ENCODE measurements around the gene RBM39. TPM values are rescaled to one million over a fixed set of nuclear protein-coding genes. Genes with fewer than 3 reads are reported as not detected.

RBM39 gene
- total RNA-seq, 2 donors from 2014 or later, result 264 to 309 TPM

GRCh38 chr20:35669221-35669620 is 72.8 kb downstream of the RBM39 start:
- intact Hi-C loops (cut with DNase I), result no loop called here
- no peak overlapping the region for H3K4me3 ChIP-seq
- H3K9me3 ChIP-seq, result no peaks in the 10 kb centered on the region
- peaks cover 3% of the 10 kb centered on the region for H3K4me1 ChIP-seq
- no peak for TF ChIP-seq POLR2A (IDR thresholded peaks at IDR 0.05)
- TF ChIP-seq, protein P1, sequence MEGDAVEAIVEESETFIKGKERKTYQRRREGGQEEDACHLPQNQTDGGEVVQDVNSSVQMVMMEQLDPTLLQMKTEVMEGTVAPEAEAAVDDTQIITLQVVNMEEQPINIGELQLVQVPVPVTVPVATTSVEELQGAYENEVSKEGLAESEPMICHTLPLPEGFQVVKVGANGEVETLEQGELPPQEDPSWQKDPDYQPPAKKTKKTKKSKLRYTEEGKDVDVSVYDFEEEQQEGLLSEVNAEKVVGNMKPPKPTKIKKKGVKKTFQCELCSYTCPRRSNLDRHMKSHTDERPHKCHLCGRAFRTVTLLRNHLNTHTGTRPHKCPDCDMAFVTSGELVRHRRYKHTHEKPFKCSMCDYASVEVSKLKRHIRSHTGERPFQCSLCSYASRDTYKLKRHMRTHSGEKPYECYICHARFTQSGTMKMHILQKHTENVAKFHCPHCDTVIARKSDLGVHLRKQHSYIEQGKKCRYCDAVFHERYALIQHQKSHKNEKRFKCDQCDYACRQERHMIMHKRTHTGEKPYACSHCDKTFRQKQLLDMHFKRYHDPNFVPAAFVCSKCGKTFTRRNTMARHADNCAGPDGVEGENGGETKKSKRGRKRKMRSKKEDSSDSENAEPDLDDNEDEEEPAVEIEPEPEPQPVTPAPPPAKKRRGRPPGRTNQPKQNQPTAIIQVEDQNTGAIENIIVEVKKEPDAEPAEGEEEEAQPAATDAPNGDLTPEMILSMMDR (IDR thresholded peaks at IDR 0.05), result no peak
- 88 to 91% methylated on average over 5 of the region's 5 CpGs for WGBS, 2 donors
- H3K27ac ChIP-seq, result no peak overlapping the region
- no peak for DNase-seq
- ATAC-seq, result no peak
- H3K27me3 ChIP-seq, result no peaks in the 10 kb centered on the region
- H3K36me3 ChIP-seq (replicated peaks in 1 of 2; ENCODE audit: insufficient read depth in 1 of 2, low read depth in 2 of 2), result peaks cover 5 to 13% of the 10 kb centered on the region in 2 donors

GRCh38 chr20:35665949-35666288 is 76.1 kb downstream of the RBM39 start:
- TF ChIP-seq, protein P1 (IDR thresholded peaks at IDR 0.05), result no peak
- no peak for TF ChIP-seq POLR2A (IDR thresholded peaks at IDR 0.05)
- no peak for ATAC-seq
- no peak for DNase-seq
- Histone ChIP-seq H3K36me3 (replicated peaks in 1 of 2; ENCODE audit: insufficient read depth in 1 of 2, low read depth in 2 of 2) (peaks cover 0 to 3% of the 10 kb centered on the region in 2 donors), H3K4me1 (peaks cover 22% of the 10 kb centered on the region), H3K27ac (no peak overlapping the region), H3K9me3 (no peaks in the 10 kb centered on the region), H3K27me3 (no peaks in the 10 kb centered on the region), H3K4me3 (no peak overlapping the region)
- intact Hi-C loops (cut with DNase I), result no loop called here
- 94 to 96% methylated on average over 17 of the region's 17 CpGs for WGBS, 2 donors

GRCh38 chr20:35664466-35665206 is 77.4 kb downstream of the RBM39 start, which contains the start of the genes CPNE1 and RBM12:
TSS of gene CPNE1 (minus strand) at chr20:35664900. CDS start at chr20:35632923, 31,977 bp downstream.
TSS of gene RBM12 (minus strand) at chr20:35664900. CDS start at chr20:35655322, 9,578 bp downstream.
- peak; percentile 93 to 94 (median 94) for DNase-seq
- H3K36me3 ChIP-seq (replicated peaks in 1 of 2; ENCODE audit: insufficient read depth in 1 of 2, low read depth in 2 of 2), result no peaks in the 10 kb centered on the region
- H3K4me1 ChIP-seq, result peaks cover 35% of the 10 kb centered on the region
- 0 to 1% methylated on average over 26 to 39 of the region's 61 CpGs for WGBS, 2 donors
- peak within 1 kb of the TSS; percentile 93 to 96 (median 96) for H3K27ac ChIP-seq
- H3K4me3 ChIP-seq, result peak within 1 kb of the TSS; percentile 39 to 45
- ATAC-seq, result peak; percentile 97
- H3K9me3 ChIP-seq, result no peaks in the 10 kb centered on the region
- H3K27me3 ChIP-seq, result no peaks in the 10 kb centered on the region
- TF ChIP-seq POLR2A (IDR thresholded peaks at IDR 0.05), result peak; percentile 86 to 96 (median 95)
- TF ChIP-seq, protein P1 (IDR thresholded peaks at IDR 0.05), result peak in 3 of 7 experiments; percentile 3 to 26 (median 15)
- intact Hi-C loops (cut with DNase I), result no loop called here

DNA sequence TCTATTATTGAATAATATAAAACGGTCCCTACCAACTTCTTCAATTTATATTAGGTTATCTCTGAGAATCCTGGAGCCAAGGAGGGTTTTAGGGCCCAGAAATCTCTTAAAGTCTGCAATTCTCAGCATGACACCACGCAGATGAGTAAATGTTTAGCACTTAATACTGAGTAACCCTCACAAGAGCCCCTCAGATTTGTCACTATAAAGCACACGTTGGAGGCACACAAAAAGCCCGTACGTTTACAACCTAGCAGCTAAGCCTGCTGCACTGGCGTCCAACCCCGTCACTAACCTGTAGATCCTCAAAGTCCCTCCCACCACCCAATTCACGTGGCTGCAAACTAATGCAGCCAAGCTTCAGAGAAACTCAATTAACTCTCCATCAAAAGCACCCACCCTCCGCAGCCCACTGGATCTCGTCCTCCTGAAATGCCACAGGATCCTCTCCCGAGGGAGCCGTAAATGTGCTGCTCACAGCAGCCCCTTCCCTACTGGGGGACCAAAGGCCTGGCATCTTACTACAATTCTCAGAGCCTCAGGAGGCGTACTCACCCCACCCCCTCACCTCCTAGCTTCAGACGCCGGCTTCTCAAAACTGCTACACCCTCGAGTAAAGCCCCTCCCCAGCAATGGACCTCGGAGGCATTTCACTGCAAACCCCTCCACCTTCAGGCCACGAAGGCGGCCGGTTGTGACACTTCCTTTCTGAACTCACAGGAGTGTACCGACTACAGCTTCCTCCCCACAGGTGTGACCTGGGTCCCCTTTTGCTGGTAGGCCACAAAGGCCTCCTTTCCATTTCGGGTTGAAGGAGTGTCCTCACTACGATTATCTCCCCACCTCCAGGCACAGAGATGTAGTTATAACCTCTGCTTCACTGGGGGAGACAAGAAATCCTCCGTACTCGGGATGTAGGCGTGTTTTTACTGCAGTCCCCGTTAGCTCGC is 78.3 kb downstream of the RBM39 start:
- Histone ChIP-seq H3K27ac (peak overlapping the region; percentile 93 to 96 (median 96)), H3K36me3 (replicated peaks in 1 of 2; ENCODE audit: insufficient read depth in 1 of 2, low read depth in 2 of 2) (no peaks in the 10 kb centered on the region), H3K27me3 (no peaks in the 10 kb centered on the region), H3K4me3 (peak overlapping the region; percentile 39 to 45), H3K4me1 (peaks cover 40% of the 10 kb centered on the region), H3K9me3 (no peaks in the 10 kb centered on the region)
- intact Hi-C loops (cut with DNase I), result no loop called here
- peak; percentile 38 to 63 (median 50) for DNase-seq
- peak; percentile 11 for ATAC-seq
- TF ChIP-seq, protein P1 (IDR thresholded peaks at IDR 0.05), result no peak
- no peak for TF ChIP-seq POLR2A (IDR thresholded peaks at IDR 0.05)
- 0 to 1% methylated on average over 14 to 28 of the region's 28 CpGs for WGBS, 2 donors
